Right atrium auricular region (tissue), 2 donors: ENCODE results near the gene SFXN4. TPM values are rescaled to one million over a fixed set of nuclear protein-coding genes. Genes with fewer than 3 reads are reported as not detected.

Experiments
- DNase-seq: peaks from one replicate; pipeline ENCODE4 v3.0.0-alpha.2; 2019; ENCODE audit warnings: low spot score
- H3K27ac ChIP-seq, 2 donors: fragments of 200-600 bp; sonication (generic); 1 replicate in 1 of 2; 2 replicates in 1 of 2; pipeline ENCODE4 v1.5.1; 2016 to 2019
- H3K27me3 ChIP-seq, 2 donors: fragments of 200-600 bp; sonication (generic); one replicate each; pipeline versions ENCODE4 v1.5.1 to v1.6.0; 2017 to 2019
- H3K36me3 ChIP-seq: fragments of 200-600 bp; sonication (generic); one replicate; pipeline ENCODE4 v1.5.1; 2016
- H3K4me1 ChIP-seq, 2 donors: fragments of 200-600 bp; sonication (generic); one replicate each; pipeline versions ENCODE4 v1.5.1 to v1.6.0; 2017 to 2019
- H3K4me3 ChIP-seq, 2 donors: fragments of 200-600 bp; sonication (generic); 1 replicate in 1 of 2; 2 replicates in 1 of 2; pipeline ENCODE4 v1.5.1; 2017 to 2019; ENCODE audit warnings: mild to moderate bottlenecking in 1 of 2, moderate library complexity in 1 of 2
- H3K9me3 ChIP-seq, 2 donors: fragments of 200-600 bp; sonication (generic); one replicate each; pipeline ENCODE4 v1.5.1; 2019
- CTCF ChIP-seq, 2 donors: fragments of 200-600 bp; sonication (generic); IDR thresholded peaks; one replicate each; pipeline ENCODE4 v1.5.1; 2019; ENCODE audit warnings: antibody characterized with exemption in 2 of 2
- total RNA-seq, 2 donors: library from RNA; depleted of rRNA; stranded (reverse); fragments of >200 nt; gene quantifications; one replicate each; pipeline ENCODE4 v1.1.0, GENCODE V29; 2016

The SFXN4 gene
- total RNA-seq, 2 donors from 2014 or later, result 31.3 to 49.6 TPM

DNA sequence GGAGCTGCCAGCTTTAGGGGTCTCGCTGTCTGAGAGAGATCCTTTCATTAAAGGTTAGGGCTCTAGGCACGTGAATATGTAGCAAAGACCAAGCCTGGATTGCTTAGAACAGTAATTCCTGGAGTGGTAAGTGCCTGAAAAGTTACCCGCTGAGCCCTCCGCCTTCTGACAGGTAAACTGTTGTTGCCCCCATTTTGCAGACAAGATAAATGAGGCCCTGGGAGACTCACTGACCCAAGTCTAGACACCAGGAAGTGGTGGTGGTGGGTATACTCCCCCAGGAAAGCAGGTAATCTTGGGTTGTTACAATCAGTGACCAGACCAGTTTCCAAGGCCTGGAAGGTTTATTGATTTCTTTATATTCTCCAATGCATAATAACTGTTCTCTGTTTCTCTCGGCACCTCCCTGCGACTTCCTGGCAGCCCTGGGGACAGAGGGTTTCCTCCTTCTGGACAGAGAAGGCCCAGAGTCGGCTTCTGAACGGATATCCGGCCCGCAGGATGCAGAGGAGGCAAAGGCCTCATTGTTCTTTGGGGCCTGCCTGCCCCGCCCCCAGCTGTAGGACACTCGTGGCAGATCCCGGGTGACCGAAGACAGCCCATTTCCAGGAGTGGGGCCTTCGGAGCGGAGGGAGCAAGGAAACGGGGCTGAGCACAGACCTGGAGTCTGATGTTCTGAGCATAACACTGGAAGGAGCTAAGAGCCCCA lies 40.5 kb upstream of the SFXN4 start:
- Histone ChIP-seq H3K27me3 (no peaks in the 10 kb centered on the region), H3K9me3 (no peaks in the 10 kb centered on the region), H3K27ac (peak overlapping the region; percentile 98), H3K4me3 (peak overlapping the region; percentile 7 to 97), H3K4me1 (peaks cover 0 to 28% of the 10 kb centered on the region in 2 donors), H3K36me3 (no peaks in the 10 kb centered on the region)
- TF ChIP-seq CTCF (IDR thresholded peaks at IDR 0.05), result no peak
- DNase-seq, result peak; percentile 85

DNA sequence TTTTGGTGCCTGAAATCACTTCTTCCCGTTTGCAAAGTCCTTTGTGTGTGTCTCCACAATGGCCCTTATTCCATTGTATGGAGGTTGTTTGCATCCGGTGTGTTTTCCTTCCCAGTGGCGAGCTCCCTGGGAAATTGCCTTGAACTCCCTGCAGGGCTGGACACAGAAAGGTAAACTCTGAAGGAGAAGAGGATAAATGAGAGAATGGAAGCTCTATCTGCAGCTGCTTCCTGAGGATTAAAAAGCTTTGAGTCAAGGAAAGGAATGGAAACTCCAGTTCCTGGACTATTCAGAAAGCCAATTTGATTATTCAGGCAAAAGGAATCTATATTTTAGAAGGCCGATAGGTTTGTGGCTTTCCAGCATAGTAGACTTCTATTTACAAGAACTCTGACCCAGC lies 37.5 kb upstream of the SFXN4 start:
- Histone ChIP-seq H3K27ac (no peak overlapping the region), H3K27me3 (no peaks in the 10 kb centered on the region)
- TF ChIP-seq CTCF (IDR thresholded peaks at IDR 0.05), result no peak

GRCh38 chr10:119201233-119201632 lies 35.7 kb upstream of the SFXN4 start:
- no peaks in the 10 kb centered on the region for H3K9me3 ChIP-seq
- H3K27me3 ChIP-seq, result no peaks in the 10 kb centered on the region
- no peak overlapping the region for H3K4me3 ChIP-seq
- H3K27ac ChIP-seq, result no peak overlapping the region
- no peak for TF ChIP-seq CTCF (IDR thresholded peaks at IDR 0.05)
- peaks cover 0 to 13% of the 10 kb centered on the region in 2 donors for H3K4me1 ChIP-seq
- no peak for DNase-seq
- no peaks in the 10 kb centered on the region for H3K36me3 ChIP-seq

More for the DNA sequence above, 37.5 kb upstream of the SFXN4 start:
- no peak for DNase-seq
- Histone ChIP-seq H3K36me3 (no peaks in the 10 kb centered on the region), H3K9me3 (no peaks in the 10 kb centered on the region), H3K4me3 (no peak overlapping the region), H3K4me1 (peaks cover 0 to 17% of the 10 kb centered on the region in 2 donors)

- Histone ChIP-seq H3K27ac (no peak overlapping the region), H3K4me1 (peaks cover 0 to 5% of the 10 kb centered on the region in 2 donors), H3K36me3 (no peaks in the 10 kb centered on the region), H3K4me3 (no peak overlapping the region), H3K9me3 (no peaks in the 10 kb centered on the region), H3K27me3 (no peaks in the 10 kb centered on the region)
- peak; percentile 45 to 88 for TF ChIP-seq CTCF (IDR thresholded peaks at IDR 0.05)
- peak; percentile 74 for DNase-seq
Observed at GRCh38 chr10:119199231-119199992, 33.9 kb upstream of the SFXN4 start.

GRCh38 chr10:119198438-119198837 lies 32.9 kb upstream of the SFXN4 start:
- Histone ChIP-seq H3K27me3 (no peaks in the 10 kb centered on the region), H3K4me1 (peaks cover 0 to 5% of the 10 kb centered on the region in 2 donors), H3K27ac (no peak overlapping the region), H3K9me3 (no peaks in the 10 kb centered on the region), H3K4me3 (no peak overlapping the region), H3K36me3 (no peaks in the 10 kb centered on the region)
- DNase-seq, result no peak
- TF ChIP-seq CTCF (IDR thresholded peaks at IDR 0.05), result peak in 1 of 2 donors; percentile 37
